Skeletal muscle cell (primary cell): ENCODE data around the gene DUSP10.
A peak's percentile ranks its signal among the peaks of the same experiment; 100 is the strongest.

Experiments
- DNase-seq: peaks from one replicate; pipeline ENCODE4 v3.0.0-alpha.2; 2010; ENCODE audit warnings: low read depth
- H3K4me3 ChIP-seq: 2 replicates; pipeline ENCODE4 v1.5.1; 2011; ENCODE audit warnings: low read depth, mild to moderate bottlenecking, control low read depth, low read length, moderate library complexity

The DUSP10 gene

GRCh38 chr1:221717485-221717853 is 24.4 kb downstream of the DUSP10 start:
- DNase-seq, result no peak
- no peak overlapping the region for H3K4me3 ChIP-seq

GRCh38 chr1:221716713-221717484 is 25.0 kb downstream of the DUSP10 start:
- H3K4me3 ChIP-seq, result no peak overlapping the region
- DNase-seq, result no peak

- no peak for DNase-seq
- H3K4me3 ChIP-seq, result no peak overlapping the region
Observed at GRCh38 chr1:221715321-221716169, 26.3 kb downstream of the DUSP10 start.

- H3K4me3 ChIP-seq, result no peak overlapping the region
- no peak for DNase-seq
Observed at GRCh38 chr1:221714227-221715152, 27.4 kb downstream of the DUSP10 start.

GRCh38 chr1:221712776-221713431 is 29.0 kb downstream of the DUSP10 start:
- H3K4me3 ChIP-seq, result no peak overlapping the region
- no peak for DNase-seq

- no peak overlapping the region for H3K4me3 ChIP-seq
Observed at GRCh38 chr1:221712198-221712684, 29.6 kb downstream of the DUSP10 start.

GRCh38 chr1:221711656-221712055 is 30.2 kb downstream of the DUSP10 start:
- no peak for DNase-seq
- no peak overlapping the region for H3K4me3 ChIP-seq

More at GRCh38 chr1:221712198-221712684, 29.6 kb downstream of the DUSP10 start:
- DNase-seq, result peak; percentile 79

GRCh38 chr1:221711063-221711577 is 30.8 kb downstream of the DUSP10 start:
- DNase-seq, result no peak
- no peak overlapping the region for H3K4me3 ChIP-seq

GRCh38 chr1:221709854-221710253 is 32.0 kb downstream of the DUSP10 start:
- no peak for DNase-seq

GRCh38 chr1:221708987-221709386 is 32.9 kb downstream of the DUSP10 start:
- DNase-seq, result peak; percentile 71

More at GRCh38 chr1:221709854-221710253, 32.0 kb downstream of the DUSP10 start:
- H3K4me3 ChIP-seq, result no peak overlapping the region

GRCh38 chr1:221708076-221708571 is 33.8 kb downstream of the DUSP10 start:
- DNase-seq, result no peak
- H3K4me3 ChIP-seq, result no peak overlapping the region

More at GRCh38 chr1:221708987-221709386, 32.9 kb downstream of the DUSP10 start:
- no peak overlapping the region for H3K4me3 ChIP-seq

- no peak for DNase-seq
- H3K4me3 ChIP-seq, result no peak overlapping the region
Observed at GRCh38 chr1:221706876-221707582, 34.9 kb downstream of the DUSP10 start.

GRCh38 chr1:221706191-221706590 is 35.7 kb downstream of the DUSP10 start:
- no peak for DNase-seq
- no peak overlapping the region for H3K4me3 ChIP-seq

GRCh38 chr1:221704306-221704705 is 37.6 kb downstream of the DUSP10 start:
- H3K4me3 ChIP-seq, result no peak overlapping the region
- no peak for DNase-seq

- DNase-seq, result no peak
- no peak overlapping the region for H3K4me3 ChIP-seq
Observed at GRCh38 chr1:221701570-221702186, 40.2 kb downstream of the DUSP10 start.

GRCh38 chr1:221700948-221701347 is 40.9 kb downstream of the DUSP10 start:
- no peak overlapping the region for H3K4me3 ChIP-seq
- DNase-seq, result no peak

- H3K4me3 ChIP-seq, result no peak overlapping the region
- DNase-seq, result no peak
Observed at GRCh38 chr1:221700536-221700935, 41.4 kb downstream of the DUSP10 start.
